ENCODE data around the gene FAM53A.
"Not testable (repeated sequence)": the region's sequence is repeated elsewhere in the genome, so short reads cannot be mapped to it uniquely, and the experiment has no call there.

FAM53A gene

DNA sequence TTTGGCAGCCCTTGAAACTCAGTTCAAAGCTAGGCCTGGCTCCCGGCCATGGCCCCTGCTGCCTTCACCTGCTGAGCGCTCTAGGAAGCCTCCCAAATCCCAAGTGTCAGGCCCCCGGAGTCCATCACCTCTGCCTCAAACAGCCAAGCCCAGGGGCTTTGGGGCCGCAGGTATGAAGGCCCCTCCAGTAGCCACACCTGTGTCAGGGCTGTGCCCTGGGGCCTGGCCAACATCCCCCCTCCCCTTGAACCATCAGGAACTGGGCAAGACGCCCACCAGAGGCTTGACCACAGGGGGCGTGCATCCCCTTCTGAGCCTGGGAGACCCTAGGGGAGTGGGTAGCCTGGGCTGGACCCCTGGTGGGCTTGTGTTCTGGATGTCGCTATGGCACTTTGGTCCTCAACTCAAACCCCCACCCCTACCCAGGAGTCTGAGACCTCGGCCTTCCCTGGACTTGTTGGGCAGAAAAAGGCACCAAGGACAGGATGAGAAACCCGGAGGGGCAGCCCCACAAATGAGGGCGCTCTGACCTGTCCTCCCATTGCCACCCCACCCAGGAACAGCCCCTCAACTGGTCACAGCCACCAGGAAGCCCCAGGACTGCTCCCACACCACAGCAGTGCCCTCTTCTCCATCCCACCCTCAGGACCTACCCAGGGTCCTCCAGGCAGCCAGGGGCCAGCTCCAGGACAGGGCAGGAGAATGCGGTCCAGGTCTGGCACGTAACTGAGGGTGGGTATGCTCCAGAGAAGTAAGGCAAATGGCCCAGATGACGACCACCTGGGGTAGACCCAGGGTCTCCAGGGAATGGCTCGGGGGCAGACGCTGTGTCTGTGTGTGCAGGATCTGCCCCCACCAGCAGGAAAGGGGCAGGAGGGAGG is 32.2 kb upstream of the FAM53A start:
- no peak for DNase-seq

- peak; percentile 87 to 89 for DNase-seq
Measured at GRCh38 chr4:1715002-1715758, 31.1 kb upstream of the FAM53A start.

DNA sequence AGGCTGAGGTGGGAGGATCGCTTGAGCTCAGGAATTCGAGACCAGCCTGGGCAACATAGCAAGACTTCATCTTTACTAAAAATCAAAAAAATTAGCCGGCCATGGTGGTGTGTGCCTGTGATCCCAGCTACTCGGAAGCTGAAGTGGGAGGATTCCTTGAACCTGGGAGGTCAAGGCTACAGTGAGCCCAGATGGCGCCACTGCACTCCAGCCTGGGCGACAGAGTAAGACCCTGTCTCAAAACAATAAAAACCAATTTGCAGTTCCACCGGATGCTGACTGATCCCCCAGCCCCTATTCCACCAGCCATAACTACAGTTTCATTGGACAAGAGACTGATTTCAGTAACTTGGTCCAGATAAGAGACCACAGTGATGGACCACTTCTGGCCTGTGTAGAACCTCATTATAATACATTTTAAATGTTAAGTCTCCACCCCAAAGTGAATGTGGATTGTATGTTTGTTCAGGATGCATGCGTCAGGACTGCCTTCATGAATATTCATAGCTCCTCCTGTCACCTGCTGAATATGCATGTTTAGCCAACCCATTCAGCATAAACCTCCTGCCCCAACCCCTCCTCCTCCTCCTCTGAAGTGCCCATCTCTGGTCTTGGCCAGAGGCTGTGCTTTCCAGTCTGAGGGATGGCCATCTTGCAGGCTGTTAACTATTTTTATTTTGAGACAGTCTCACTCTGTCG is 30.3 kb upstream of the FAM53A start:
- no peak for DNase-seq

DNA sequence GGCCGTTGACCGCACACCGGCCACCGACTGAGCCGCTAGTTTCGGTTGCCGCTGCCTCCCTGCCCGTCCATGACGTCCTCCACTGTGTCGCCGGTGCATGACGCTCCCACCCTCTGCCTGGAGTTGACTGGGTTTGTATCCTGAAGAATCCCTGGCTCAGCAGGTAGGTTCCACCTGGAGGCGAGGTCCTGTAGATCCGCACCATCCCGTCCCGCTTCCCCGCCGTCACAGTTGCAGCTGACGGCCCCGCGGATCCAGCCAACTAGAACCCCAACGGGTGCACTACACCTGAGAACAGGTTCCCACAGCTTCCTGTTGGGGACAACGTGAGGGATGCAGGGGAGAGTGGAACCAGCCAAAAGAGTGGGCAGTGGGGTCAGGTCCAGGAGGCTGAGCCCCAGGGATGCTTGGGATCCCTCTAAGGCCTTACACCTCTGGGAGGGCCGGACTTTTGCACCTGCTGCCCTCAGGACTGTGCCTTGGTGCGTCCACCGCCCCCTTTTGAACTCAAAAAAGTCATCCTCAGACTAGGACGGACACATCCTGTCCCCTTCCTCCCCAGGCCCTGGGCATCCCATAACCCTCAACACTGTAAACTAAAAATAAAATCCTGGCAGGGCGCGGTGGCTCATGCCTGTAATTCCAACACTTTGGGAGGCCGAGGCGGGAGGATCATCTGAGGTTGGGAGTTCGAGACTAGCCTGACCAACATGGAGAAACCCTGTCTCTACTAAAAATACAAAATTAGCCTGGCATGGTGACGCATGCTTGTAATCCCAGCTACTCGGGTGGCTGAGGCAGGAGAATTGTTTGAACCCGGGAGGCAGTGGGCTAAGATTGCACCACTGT is 29.1 kb upstream of the FAM53A start:
- DNase-seq = no peak

GRCh38 chr4:1712216-1713002 is 28.3 kb upstream of the FAM53A start, which contains the start of gene SLBP:
Gene SLBP, minus strand, starts transcription at chr4:1712319. Its CDS starts 131 bp downstream, at chr4:1712188.
- peak; percentile 96 for DNase-seq

- no peak for DNase-seq
Measured at GRCh38 chr4:1711571-1712215, 27.6 kb upstream of the FAM53A start.

DNA sequence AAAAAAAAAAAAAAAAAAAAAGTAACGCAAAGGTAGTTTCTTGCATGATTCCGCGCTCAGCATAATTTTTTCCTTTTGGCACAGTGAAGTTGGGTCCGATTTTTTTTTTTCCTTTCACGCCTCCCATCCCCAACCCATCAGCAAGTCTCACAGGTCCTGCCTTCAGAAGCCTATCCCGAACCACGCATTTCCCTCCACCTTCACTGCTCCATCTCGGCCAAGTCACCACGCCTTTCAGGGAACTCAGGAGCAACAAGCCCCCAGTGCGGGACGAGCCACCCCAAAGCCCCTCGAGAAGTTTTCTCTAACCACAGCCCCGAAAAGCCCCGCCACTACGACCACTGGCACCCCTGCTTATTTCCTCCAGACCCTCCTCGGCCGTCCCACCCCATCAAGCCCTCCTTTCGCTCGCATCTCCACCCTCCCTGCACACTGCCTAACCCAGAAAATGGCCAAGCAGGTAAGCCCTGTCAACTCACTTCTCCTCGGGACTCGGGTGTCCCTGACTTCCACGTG is 27.0 kb upstream of the FAM53A start:
- DNase-seq = no peak

DNA sequence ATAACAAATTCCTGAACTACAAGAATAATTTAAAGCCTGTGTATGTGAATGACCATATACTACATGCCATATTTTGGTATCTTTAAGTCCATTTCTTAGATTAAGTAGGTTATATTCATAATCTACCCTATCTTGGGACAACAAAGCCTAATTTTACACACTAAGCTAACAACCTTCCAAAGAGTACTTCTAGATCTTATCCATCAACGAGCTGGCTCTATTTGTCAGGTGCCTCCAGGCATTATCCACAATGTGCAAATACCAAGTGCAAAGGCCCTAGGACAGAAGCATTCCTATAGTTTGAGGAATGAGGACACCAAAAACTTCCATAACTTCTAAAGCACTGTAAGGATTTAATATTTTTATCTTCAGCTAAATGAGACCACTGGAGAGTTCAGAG is 24.5 kb upstream of the FAM53A start:
- no peak for DNase-seq

GRCh38 chr4:1706358-1706757 is 22.2 kb upstream of the FAM53A start:
- DNase-seq = no peak

- DNase-seq = no peak
Measured at GRCh38 chr4:1705732-1706131, 21.6 kb upstream of the FAM53A start.

DNA sequence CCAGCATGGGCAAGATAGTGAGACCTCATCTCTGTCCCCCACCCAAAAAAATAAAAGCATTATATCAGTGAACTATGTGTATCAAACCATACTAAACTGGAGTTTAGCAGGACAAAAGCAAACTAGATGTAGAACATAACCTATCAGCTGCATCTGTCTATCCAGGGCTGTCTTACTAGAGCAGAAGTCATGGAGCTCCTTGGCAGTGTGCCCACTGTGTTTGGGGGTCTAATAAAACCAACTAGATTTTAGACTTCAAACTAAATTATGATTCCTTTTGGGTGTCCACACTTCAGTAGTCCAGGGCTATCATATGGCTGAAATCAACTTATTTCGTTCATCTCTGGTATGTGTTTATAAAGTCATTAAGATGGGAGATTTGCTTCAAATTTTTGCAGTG is 19.8 kb upstream of the FAM53A start:
- no peak for DNase-seq

GRCh38 chr4:1701671-1702070 is 17.6 kb upstream of the FAM53A start:
- DNase-seq = not testable (repeated sequence)

- DNase-seq = no peak
Measured at GRCh38 chr4:1695913-1696312, 11.8 kb upstream of the FAM53A start.

DNA sequence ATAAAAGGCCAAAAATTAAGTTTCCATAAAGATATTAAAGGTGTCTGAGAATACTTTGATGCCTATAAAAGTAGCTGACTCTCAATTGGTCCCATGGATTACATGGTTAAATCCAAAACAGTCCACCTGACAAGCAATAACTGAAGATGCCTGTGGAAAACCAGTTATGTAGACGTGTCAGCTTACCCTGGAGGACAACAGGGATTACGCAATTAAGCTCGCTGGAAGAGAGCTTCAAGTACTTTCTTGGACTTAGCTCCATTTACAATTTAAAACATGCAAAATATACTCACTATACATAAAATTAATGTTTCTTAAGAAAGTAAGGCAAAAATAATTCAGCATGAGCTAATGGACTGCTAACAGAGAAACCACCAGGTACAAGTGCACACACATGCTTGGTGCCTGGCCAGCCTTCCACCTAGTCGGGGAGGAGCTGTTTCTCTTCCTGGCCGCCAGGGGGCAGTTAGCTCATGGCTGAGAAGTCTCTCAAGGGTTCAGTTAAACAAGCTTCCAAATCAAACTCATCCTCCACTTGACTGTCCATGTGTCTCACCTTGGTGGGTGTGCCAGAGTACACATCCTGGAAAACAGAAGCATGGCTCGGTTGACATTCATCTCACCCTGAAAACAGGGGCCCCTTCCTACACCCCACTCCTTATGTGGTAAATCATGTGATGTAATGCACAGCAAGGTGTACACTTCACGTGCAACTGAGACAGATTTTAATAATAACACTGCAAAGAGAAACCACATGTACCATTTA is 9.2 kb upstream of the FAM53A start:
- peak; percentile 72 to 81 for DNase-seq

DNA sequence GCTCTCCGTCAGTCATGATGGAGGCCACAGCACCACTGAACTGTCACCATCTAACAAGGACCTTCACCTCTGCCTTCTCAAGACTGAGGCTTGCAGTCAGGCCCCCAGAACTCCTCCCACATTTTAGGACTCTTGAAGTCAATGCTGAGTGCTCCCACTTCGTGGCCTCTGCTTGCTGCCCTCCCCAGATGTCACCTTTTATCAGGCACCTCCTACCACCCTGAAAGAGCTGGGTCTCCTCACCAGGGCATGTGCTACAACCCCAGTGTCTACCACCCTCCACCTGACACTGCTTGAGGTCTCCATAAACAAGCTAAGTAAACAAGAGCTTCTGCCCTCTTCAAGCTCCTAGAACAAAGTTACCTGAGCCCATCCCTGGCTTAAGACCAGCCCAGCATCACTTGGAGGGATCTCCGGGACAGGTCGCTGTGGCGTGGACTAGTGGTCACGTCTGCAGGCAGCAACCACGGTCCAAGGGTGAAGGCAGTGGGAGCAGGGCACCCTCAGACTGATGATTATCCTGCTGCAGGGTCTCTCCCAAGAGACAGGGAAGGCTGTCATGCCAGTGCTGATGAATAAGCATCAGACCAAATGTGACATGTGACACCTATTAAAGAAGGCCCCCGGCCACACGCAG is 7.7 kb upstream of the FAM53A start:
- DNase-seq = no peak

- no peak for DNase-seq
Measured at GRCh38 chr4:1690698-1691097, 6.6 kb upstream of the FAM53A start.

GRCh38 chr4:1686440-1687036 is 2.4 kb upstream of the FAM53A start:
- DNase-seq = no peak

GRCh38 chr4:1685235-1686150 is 1.4 kb upstream of the FAM53A start:
- no peak for DNase-seq
